SJCRH30 (cell line): Measurements from ENCODE around the gene LCE4A. TPM values are rescaled to one million over a fixed set of nuclear protein-coding genes. Genes with fewer than 3 reads are reported as not detected.
"Not testable (repeated sequence)": the region's sequence is repeated elsewhere in the genome, so short reads cannot be mapped to it uniquely, and the experiment has no call there.

Source experiments
- DNase-seq, 2 experiments: peaks; one replicate each; pipeline ENCODE4 v3.0.0-alpha.2; 2015 to 2020
- H3K27ac ChIP-seq: fragments of 250-450 bp; sonication (Bioruptor Pico); 2 replicates; pipeline ENCODE4 v1.5.1; 2020; ENCODE audit warnings: mild to moderate bottlenecking, moderate library complexity
- H3K27me3 ChIP-seq: fragments of 250-450 bp; sonication (Bioruptor Pico); 2 replicates; pipeline ENCODE4 v1.5.1; 2020; ENCODE audit warnings: mild to moderate bottlenecking, moderate library complexity
- H3K36me3 ChIP-seq: fragments of 250-450 bp; sonication (Bioruptor Pico); 2 replicates; pipeline ENCODE4 v1.5.1; 2020; ENCODE audit warnings: mild to moderate bottlenecking, moderate library complexity
- H3K4me1 ChIP-seq: fragments of 250-450 bp; sonication (Bioruptor Pico); 2 replicates; pipeline ENCODE4 v1.5.1; 2020; ENCODE audit warnings: mild to moderate bottlenecking, moderate library complexity
- H3K4me3 ChIP-seq: fragments of 250-450 bp; sonication (Bioruptor Pico); 2 replicates; pipeline ENCODE4 v1.5.1; 2020; ENCODE audit warnings: mild to moderate bottlenecking, moderate library complexity
- H3K9me3 ChIP-seq: fragments of 250-450 bp; sonication (Bioruptor Pico); replicated peaks from 2 replicates; pipeline ENCODE4 v1.5.1; 2020; ENCODE audit warnings: mild to moderate bottlenecking, moderate library complexity
- total RNA-seq: library from RNA; depleted of rRNA; stranded (reverse); fragments of >200 nt; shearing (Covaris generic); gene quantifications from 2 replicates; pipeline ENCODE4 v1.2.3, GENCODE V29; 2014; rRNA removed

The LCE4A gene
- not detected in 2 replicates for total RNA-seq

- Histone ChIP-seq H3K9me3 (no peaks in the 10 kb centered on the region), H3K36me3 (no peaks in the 10 kb centered on the region), H3K27ac (no peak within 1 kb of the TSS), H3K4me1 (no peaks in the 10 kb centered on the region), H3K4me3 (no peak within 1 kb of the TSS), H3K27me3 (no peaks in the 10 kb centered on the region)
- no peak for DNase-seq
Observed at GRCh38 chr1:152707860-152708259, at the start of gene LCE4A. LCE4A (plus strand) TSS chr1:152708160; CDS start chr1:152709076, 916 bp downstream.

GRCh38 chr1:152658649-152659048 lies 49.3 kb upstream of the LCE4A start:
- Histone ChIP-seq H3K9me3 (no peaks in the 10 kb centered on the region), H3K4me3 (no peak overlapping the region), H3K4me1 (no peaks in the 10 kb centered on the region), H3K36me3 (no peaks in the 10 kb centered on the region), H3K27ac (no peak overlapping the region), H3K27me3 (no peaks in the 10 kb centered on the region)
- no peak for DNase-seq

- Histone ChIP-seq H3K27me3 (no peaks in the 10 kb centered on the region), H3K4me1 (no peaks in the 10 kb centered on the region), H3K4me3 (no peak within 1 kb of the TSS), H3K9me3 (no peaks in the 10 kb centered on the region), H3K36me3 (no peaks in the 10 kb centered on the region), H3K27ac (no peak within 1 kb of the TSS)
- no peak for DNase-seq
Observed at GRCh38 chr1:152663098-152663497, 44.9 kb upstream of the LCE4A start, which contains the start of gene LCE2D. LCE2D (plus strand) TSS chr1:152663380; CDS start chr1:152664106, 726 bp downstream.

GRCh38 chr1:152666171-152666570 lies 41.8 kb upstream of the LCE4A start:
- not testable (repeated sequence) for H3K4me1 ChIP-seq, H3K9me3 ChIP-seq, H3K36me3 ChIP-seq, H3K27me3 ChIP-seq, H3K27ac ChIP-seq, H3K4me3 ChIP-seq, DNase-seq

GRCh38 chr1:152667648-152668047 lies 40.3 kb upstream of the LCE4A start:
- H3K4me1 ChIP-seq: no peaks in the 10 kb centered on the region
- H3K4me3 ChIP-seq: no peak overlapping the region
- no peak overlapping the region for H3K27ac ChIP-seq
- no peaks in the 10 kb centered on the region for H3K9me3 ChIP-seq
- no peak for DNase-seq
- no peaks in the 10 kb centered on the region for H3K36me3 ChIP-seq
- H3K27me3 ChIP-seq: no peaks in the 10 kb centered on the region

- no peak overlapping the region for H3K4me3 ChIP-seq
- H3K27ac ChIP-seq: no peak overlapping the region
- no peaks in the 10 kb centered on the region for H3K4me1 ChIP-seq
- DNase-seq: no peak
- no peaks in the 10 kb centered on the region for H3K9me3 ChIP-seq
- H3K36me3 ChIP-seq: no peaks in the 10 kb centered on the region
- no peaks in the 10 kb centered on the region for H3K27me3 ChIP-seq
Observed at GRCh38 chr1:152673016-152673415, 34.9 kb upstream of the LCE4A start.

GRCh38 chr1:152674983-152675382 lies 33.0 kb upstream of the LCE4A start, which contains the start of gene LCE2C:
LCE2C (plus strand) TSS chr1:152675279; CDS start chr1:152676016, 737 bp downstream.
- DNase-seq, H3K4me1 ChIP-seq, H3K27ac ChIP-seq, H3K9me3 ChIP-seq, H3K27me3 ChIP-seq, H3K4me3 ChIP-seq, H3K36me3 ChIP-seq: not testable (repeated sequence)

GRCh38 chr1:152679459-152679858 lies 28.5 kb upstream of the LCE4A start:
- Histone ChIP-seq H3K4me1 (no peaks in the 10 kb centered on the region), H3K4me3 (no peak overlapping the region), H3K27me3 (no peaks in the 10 kb centered on the region), H3K36me3 (no peaks in the 10 kb centered on the region), H3K27ac (no peak overlapping the region), H3K9me3 (no peaks in the 10 kb centered on the region)
- no peak for DNase-seq

GRCh38 chr1:152681616-152682015 lies 26.3 kb upstream of the LCE4A start:
- Histone ChIP-seq H3K9me3 (no peaks in the 10 kb centered on the region), H3K27ac (no peak overlapping the region), H3K4me1 (no peaks in the 10 kb centered on the region), H3K27me3 (no peaks in the 10 kb centered on the region), H3K36me3 (no peaks in the 10 kb centered on the region), H3K4me3 (no peak overlapping the region)
- no peak for DNase-seq

- H3K4me1 ChIP-seq: no peaks in the 10 kb centered on the region
- H3K9me3 ChIP-seq: no peaks in the 10 kb centered on the region
- H3K27ac ChIP-seq: no peak overlapping the region
- no peak for DNase-seq
- H3K4me3 ChIP-seq: no peak overlapping the region
- no peaks in the 10 kb centered on the region for H3K36me3 ChIP-seq
- H3K27me3 ChIP-seq: no peaks in the 10 kb centered on the region
Observed at GRCh38 chr1:152683846-152684245, 24.1 kb upstream of the LCE4A start.

- not testable (repeated sequence) for H3K27ac ChIP-seq, H3K4me1 ChIP-seq, H3K27me3 ChIP-seq, DNase-seq, H3K9me3 ChIP-seq, H3K4me3 ChIP-seq, H3K36me3 ChIP-seq
Observed at GRCh38 chr1:152685823-152686222, 22.1 kb upstream of the LCE4A start, which contains the start of gene LCE2B. LCE2B (plus strand) TSS chr1:152686123; CDS start chr1:152686844, 721 bp downstream.

GRCh38 chr1:152697701-152698600 lies 10.0 kb upstream of the LCE4A start, which contains the start of gene LCE2A:
LCE2A (plus strand) TSS chr1:152698345; CDS start chr1:152698902, 557 bp downstream.
- no peak within 1 kb of the TSS for H3K4me3 ChIP-seq
- DNase-seq: no peak
- H3K4me1 ChIP-seq: no peaks in the 10 kb centered on the region
- no peaks in the 10 kb centered on the region for H3K27me3 ChIP-seq
- H3K9me3 ChIP-seq: no peaks in the 10 kb centered on the region
- no peaks in the 10 kb centered on the region for H3K36me3 ChIP-seq
- H3K27ac ChIP-seq: no peak within 1 kb of the TSS

GRCh38 chr1:152699746-152700145 lies 8.2 kb upstream of the LCE4A start:
- no peaks in the 10 kb centered on the region for H3K27me3 ChIP-seq
- H3K4me1 ChIP-seq: no peaks in the 10 kb centered on the region
- H3K9me3 ChIP-seq: no peaks in the 10 kb centered on the region
- H3K36me3 ChIP-seq: no peaks in the 10 kb centered on the region
- no peak overlapping the region for H3K27ac ChIP-seq
- H3K4me3 ChIP-seq: no peak overlapping the region
- no peak for DNase-seq

- no peak for DNase-seq
- Histone ChIP-seq H3K27me3 (peaks cover 3% of the 10 kb centered on the region; the same call in 1 of the 2 replicates), H3K9me3 (no peaks in the 10 kb centered on the region), H3K27ac (no peak overlapping the region), H3K36me3 (no peaks in the 10 kb centered on the region), H3K4me3 (no peak overlapping the region), H3K4me1 (no peaks in the 10 kb centered on the region)
Observed at GRCh38 chr1:152718238-152718637, 10.3 kb downstream of the LCE4A start.

GRCh38 chr1:152725261-152725660 lies 17.3 kb downstream of the LCE4A start:
- H3K27ac ChIP-seq: no peak overlapping the region
- H3K9me3 ChIP-seq: no peaks in the 10 kb centered on the region
- peaks cover 6% of the 10 kb centered on the region; the same call in 1 of the 2 replicates for H3K27me3 ChIP-seq
- no peak for DNase-seq
- H3K4me3 ChIP-seq: no peak overlapping the region
- no peaks in the 10 kb centered on the region for H3K36me3 ChIP-seq
- H3K4me1 ChIP-seq: no peaks in the 10 kb centered on the region
